HG02973 (cell line): ENCODE data around the gene UTF1.

ENCODE experiments used
- ATAC-seq: cut with Tn5 transposase; IDR thresholded peaks from one replicate; pipeline ENCODE4 v1.9.1; 2021; ENCODE audit warnings: moderate library complexity; ENCODE audit not compliant: unreplicated experiment

UTF1 gene

DNA sequence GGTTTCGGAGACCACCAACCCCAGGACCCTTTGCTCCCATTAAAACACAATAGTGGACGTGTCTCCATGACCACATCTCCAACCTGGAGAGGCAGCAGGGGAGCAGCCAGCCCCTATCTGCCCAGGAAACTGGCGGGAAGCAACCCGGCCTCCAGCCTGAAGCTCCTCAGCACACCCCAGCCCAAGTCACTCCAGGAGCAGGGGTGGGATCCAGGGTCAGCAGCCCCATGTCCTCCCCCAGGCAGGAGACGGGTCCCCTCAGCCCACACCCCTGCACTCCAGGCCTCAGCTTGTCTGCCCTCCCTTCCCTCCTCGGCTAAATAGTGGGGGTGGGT lies 46.0 kb downstream of the UTF1 start:
- ATAC-seq = no peak

DNA sequence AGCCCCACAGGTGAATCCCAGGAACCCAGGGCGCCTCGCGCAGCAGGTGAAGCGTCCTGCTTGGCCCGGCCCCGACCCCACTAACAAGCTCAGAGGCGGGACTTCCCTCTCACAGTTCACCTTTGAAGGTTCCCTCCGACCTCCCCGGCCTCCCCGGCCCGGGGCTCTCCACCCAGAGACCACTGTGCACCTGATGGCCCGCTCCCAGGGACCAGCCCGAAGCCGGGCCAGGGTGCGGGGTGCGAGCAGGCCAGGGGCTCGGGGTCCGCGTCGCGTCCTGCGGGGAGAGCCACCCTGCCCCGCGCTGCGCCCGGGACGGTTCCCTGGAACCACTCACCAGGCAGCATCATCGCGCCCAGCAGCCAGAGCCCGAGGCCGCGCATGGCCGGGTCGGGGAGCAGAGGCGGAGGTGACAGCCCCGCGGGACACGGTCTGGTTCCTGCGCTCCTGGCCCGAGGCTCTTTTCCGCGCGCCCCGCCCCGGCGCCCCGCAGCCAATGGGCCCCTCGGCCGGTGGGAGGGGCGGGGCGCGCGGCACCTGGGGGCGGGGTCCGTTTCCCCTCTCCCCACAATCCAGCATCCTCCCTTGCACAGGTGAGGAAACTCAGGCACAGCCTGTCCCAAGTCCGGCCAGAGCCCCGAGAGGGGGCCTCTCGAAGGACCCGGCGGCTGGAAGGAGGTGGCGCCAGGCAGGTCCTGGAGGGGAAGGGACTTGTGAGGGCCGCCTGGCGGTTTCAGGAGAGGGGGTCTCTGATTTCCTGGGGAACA lies 46.6 kb downstream of the UTF1 start, which contains the start of gene ADAM8:
TSS of gene ADAM8 (minus strand) at position 434 of the 767 bp plus-strand sequence. CDS start at position 383, 51 bp downstream.
- peak; percentile 43 for ATAC-seq

DNA sequence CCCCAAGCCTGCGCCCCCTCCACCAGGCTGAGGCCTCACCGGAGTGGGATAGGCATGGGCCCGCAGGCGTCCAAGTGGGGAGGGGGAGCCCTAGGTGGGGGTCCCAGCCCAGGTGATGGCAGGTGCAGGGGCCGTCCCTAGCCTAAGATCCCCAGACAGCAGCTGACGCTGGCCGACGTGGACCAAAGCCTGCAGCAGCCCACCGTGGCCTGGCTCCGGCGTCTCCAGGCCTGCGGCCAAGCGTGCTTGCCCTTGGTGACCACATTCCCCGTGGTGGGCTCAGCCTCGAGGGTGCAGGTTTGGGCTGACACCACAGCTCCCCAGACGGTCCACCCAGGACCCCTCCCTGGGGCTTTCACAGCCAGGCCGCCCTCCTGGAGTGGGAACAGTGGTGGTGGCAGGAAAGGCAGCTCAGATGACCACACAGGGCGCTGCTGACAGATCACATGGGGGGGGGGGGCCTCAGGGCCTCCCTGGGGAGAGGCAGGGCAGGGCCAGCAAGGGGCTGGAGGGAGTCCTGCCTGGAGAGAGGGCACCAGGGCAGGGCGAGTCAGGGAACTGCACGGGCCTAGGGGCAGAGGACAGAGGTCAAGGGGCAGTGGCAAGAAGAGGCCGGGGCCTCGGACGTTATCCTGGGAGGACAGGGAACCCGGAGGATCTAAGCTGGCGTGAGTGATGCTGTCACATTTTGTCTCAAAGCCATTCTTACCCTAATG lies 47.4 kb downstream of the UTF1 start:
- no peak for ATAC-seq

DNA sequence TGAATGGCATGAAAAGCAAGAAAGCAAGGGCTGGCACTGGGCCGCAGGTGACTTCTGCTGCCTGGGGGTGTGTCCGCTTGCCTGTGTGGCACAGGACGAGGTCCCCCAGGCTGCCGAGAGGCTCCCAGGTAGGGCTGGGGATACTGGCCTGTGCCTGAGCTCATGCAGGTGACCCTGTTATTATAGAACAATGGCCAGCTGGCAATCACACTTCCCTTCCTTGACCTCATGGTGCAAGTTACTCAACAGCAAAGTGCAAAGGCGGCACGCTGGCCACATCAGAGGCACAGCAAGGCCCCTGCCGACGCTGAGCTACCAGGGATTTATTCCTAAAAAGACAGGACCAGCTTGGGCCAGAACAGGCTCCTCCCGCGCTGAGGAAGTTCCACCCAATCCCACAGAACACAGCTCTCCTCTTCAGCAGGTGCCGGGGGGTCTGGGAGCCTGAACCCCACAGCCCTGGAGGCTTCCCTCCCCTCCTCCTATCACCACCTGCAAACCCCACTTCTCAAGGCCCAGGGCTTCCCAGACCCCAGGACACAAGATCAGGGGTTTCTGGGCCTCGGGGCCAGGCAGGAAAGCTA lies 48.1 kb downstream of the UTF1 start:
- no peak for ATAC-seq

DNA sequence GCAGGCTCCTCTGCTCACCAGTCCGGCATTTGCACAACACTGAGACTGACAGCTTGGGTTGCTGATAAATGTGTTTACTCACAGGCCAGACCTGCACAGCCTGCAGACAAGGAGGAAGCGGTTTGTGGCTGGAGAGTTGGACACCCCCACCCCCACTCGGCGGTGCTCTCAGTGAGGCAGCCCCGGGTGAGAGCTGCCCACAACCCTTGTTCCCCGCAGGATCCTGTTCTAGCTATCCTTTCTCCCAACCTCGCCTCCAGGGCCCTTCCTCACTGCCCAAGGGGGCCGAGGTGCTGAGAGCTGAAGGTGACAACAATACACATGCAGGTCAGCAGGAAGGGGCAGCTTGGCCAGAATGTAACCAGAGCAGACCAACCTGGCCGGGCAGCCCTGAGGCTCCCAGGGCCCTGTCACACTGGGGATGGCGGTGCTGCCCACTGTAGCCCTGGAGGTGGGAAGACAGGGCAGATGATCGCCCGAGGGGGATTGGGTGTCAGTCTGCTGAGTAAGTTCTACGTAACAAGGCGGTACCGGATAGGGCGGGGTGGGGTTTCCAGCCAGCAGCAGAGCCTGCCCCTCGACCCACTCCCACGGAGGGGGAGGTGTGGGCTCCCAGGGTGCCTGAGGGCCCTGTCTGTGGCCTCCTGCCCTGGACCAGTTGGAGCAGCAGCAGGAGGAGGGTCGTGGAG lies 48.7 kb downstream of the UTF1 start:
- ATAC-seq = peak; percentile 33

DNA sequence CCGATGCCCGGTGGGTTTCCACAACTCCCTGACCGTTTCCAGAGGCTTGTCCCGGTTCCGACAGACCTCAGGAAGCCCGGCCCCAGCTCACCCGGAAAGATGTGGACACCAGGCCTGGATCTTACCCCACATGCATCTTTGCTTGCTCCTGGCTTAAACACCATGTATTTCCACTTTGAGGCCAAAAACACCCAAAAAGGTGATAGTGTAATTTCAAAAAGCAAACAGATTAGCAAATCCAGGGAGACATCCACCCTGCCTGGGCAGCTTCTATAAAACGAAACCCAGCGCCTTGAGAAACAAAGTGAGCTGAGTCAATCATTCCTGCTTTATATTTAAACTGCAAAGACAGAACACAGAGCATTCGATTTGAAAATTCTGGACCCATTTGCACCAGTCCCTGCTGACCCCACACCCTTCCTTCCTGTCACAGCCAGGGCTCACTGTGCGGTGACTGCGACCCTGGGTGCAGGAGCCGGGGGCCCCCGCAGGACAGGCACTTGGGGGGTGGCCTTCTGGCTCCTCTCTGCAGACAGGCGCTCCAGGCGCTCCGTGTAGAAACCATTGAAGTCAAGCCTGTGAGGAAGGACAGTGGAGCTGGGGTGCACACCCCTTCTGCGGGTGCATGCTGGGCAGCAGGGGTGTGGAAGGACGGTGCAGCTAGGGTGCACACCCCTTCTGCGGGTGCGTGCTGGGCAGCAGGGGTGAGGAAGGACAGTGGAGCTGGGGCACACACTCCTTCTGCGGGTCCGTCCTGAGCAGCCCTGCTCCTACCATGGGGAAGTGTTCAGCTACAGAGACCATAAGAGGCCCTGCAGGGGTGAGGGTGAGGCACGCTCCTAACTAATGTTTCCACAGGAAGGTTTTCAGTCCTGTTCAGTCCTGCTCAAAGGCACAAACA lies 49.6 kb downstream of the UTF1 start:
- no peak for ATAC-seq

DNA sequence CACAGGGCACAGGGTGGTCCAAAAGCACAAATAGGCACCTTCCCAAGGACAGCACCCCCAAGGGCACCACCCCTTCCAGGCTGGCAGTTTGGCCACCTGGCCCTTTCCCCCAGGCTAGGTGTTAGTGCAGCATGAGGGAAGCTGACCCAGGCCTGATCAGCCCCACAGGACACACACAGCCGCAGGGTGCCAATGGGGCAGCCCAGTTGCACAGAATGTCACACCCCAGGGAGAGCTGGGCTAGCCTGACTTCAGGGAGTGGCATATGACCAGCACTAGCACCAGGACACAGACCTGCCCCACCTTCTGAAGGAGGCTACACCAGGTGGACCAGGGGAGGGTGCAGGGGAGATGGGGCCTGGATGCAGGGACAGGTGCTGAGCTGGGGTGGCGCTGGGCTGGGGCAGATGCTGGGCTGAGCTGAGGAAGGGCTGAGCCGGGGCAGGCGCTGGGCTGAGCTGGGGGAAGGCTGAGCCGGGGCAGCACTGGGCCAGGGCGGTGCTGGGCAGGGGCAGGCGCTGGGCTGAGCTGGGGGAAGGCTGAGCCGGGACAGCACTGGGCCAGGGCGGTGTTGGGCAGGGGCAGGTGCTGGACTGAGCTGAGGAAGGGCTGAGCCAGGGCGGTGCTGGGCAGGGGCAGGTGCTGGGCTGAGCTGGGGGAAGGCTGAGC lies 50.5 kb downstream of the UTF1 start:
- no peak for ATAC-seq

DNA sequence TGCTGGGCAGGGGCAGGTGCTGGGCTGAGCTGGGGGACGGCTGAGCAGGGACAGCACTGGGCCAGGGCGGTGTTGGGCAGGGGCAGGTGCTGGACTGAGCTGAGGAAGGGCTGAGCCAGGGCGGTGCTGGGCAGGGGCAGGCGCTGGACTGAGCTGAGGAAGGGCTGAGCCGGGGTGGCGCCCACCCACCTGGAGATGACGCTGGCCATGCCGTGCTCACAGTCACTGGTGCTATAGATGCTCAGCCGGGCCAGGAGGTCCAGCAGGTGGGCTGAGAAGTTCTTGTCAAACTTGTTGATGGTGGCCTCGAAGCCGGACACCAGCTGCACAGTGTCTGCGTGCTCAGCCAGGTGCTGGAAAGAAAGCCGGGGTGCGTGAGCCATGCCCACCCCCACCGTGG lies 51.1 kb downstream of the UTF1 start:
- ATAC-seq = no peak
